WTC11 (cell line): Measurements from ENCODE around the gene CD209. TPM values are rescaled to one million over a fixed set of nuclear protein-coding genes. Genes with fewer than 3 reads are reported as not detected.
"Not testable (repeated sequence)": the region's sequence is repeated elsewhere in the genome, so short reads cannot be mapped to it uniquely, and the experiment has no call there.

Source experiments
- ATAC-seq: fragments of 200-7000 bp; cut with Tn5 transposase; 2 replicates; pipeline ENCODE4 v1.10.0; 2021; ENCODE audit warnings: mild to moderate bottlenecking, moderate library complexity
- CTCF ChIA-PET: fragments of 300-600 bp; sonication (Branson Sonifier 250); formaldehyde crosslinking; loops from one replicate; lab custom pipeline; 2021; ENCODE audit warnings: antibody characterized with exemption; lab: Charles Lee
- POLR2A ChIA-PET: fragments of 350-600 bp; sonication (Branson Sonifier 250); formaldehyde crosslinking; loops from one replicate; lab custom pipeline; 2021; ENCODE audit warnings: antibody characterized with exemption; lab: Charles Lee
- DNase-seq: peaks from one replicate; pipeline ENCODE4 v3.0.0; 2021; ENCODE audit warnings: low spot score
- H3K27ac Mint-ChIP-seq: 2 replicates; pipeline ENCODE4 v1.8.0; 2021; ENCODE audit warnings: mixed read lengths
- H3K27me3 Mint-ChIP-seq: 2 replicates; pipeline ENCODE4 v1.8.0; 2021; ENCODE audit warnings: low read depth, mild to moderate bottlenecking, moderate library complexity, mixed read lengths
- H3K36me3 Mint-ChIP-seq: 2 replicates; pipeline ENCODE4 v1.8.0; 2021; ENCODE audit warnings: mixed read lengths
- H3K4me1 Mint-ChIP-seq: 2 replicates; pipeline ENCODE4 v1.8.0; 2022; ENCODE audit warnings: mixed read lengths
- H3K4me3 Mint-ChIP-seq: 2 replicates; pipeline ENCODE4 v1.8.0; 2021; ENCODE audit warnings: mild to moderate bottlenecking, moderate library complexity, mixed read lengths
- H3K9me3 Mint-ChIP-seq: 2 replicates; pipeline ENCODE4 v1.8.0; 2021; ENCODE audit warnings: mixed read lengths
- ATF1 ChIP-seq: sonication (generic); formaldehyde crosslinking; IDR thresholded peaks from 2 replicates; pipeline ENCODE4 v1.8.1; 2023; ENCODE audit warnings: mild to moderate bottlenecking, moderate library complexity, missing genetic modification reagents
- CBFB ChIP-seq: sonication (generic); formaldehyde crosslinking; IDR thresholded peaks from 2 replicates; pipeline ENCODE4 v1.8.1; 2022; ENCODE audit warnings: mild to moderate bottlenecking, low read depth, missing genetic modification reagents
- CREB1 ChIP-seq: sonication (generic); formaldehyde crosslinking; IDR thresholded peaks from 2 replicates; pipeline ENCODE4 v1.8.0; 2023; ENCODE audit warnings: mild to moderate bottlenecking, missing genetic modification reagents
- FOXJ3 ChIP-seq: sonication (generic); formaldehyde crosslinking; IDR thresholded peaks from 2 replicates; pipeline ENCODE4 v1.9.0; 2021; ENCODE audit warnings: missing genetic modification reagents, mild to moderate bottlenecking, borderline replicate concordance
- FOXP1 ChIP-seq: sonication (generic); formaldehyde crosslinking; IDR thresholded peaks from 2 replicates; pipeline ENCODE4 v1.8.0; 2022; ENCODE audit warnings: missing genetic modification reagents, mild to moderate bottlenecking, moderate library complexity, borderline replicate concordance
- GABPB1 ChIP-seq: sonication (generic); formaldehyde crosslinking; IDR thresholded peaks from 2 replicates; pipeline ENCODE4 v1.8.1; 2023; ENCODE audit warnings: mild to moderate bottlenecking, missing genetic modification reagents
- KAT7 ChIP-seq: sonication (generic); formaldehyde crosslinking; IDR thresholded peaks from 2 replicates; pipeline ENCODE4 v1.8.1; 2023; ENCODE audit warnings: missing genetic modification reagents, mild to moderate bottlenecking, borderline replicate concordance
- MXD4 ChIP-seq: fragments of 250-450 bp; sonication (Bioruptor Pico); IDR thresholded peaks from 2 replicates; pipeline ENCODE4 v1.8.0; 2021; ENCODE audit warnings: mild to moderate bottlenecking, moderate library complexity, borderline replicate concordance
- NR2C2 ChIP-seq: sonication (generic); formaldehyde crosslinking; IDR thresholded peaks from 2 replicates; pipeline ENCODE4 v1.8.0; 2022; ENCODE audit warnings: mild to moderate bottlenecking, missing genetic modification reagents
- SMAD4 ChIP-seq: sonication (generic); formaldehyde crosslinking; IDR thresholded peaks from 2 replicates; pipeline ENCODE4 v1.8.0; 2022; ENCODE audit warnings: mild to moderate bottlenecking, missing genetic modification reagents
- SOX15 ChIP-seq: fragments of 250-450 bp; sonication (Bioruptor Pico); IDR thresholded peaks from 2 replicates; pipeline ENCODE4 v1.9.0; 2021; ENCODE audit warnings: mild to moderate bottlenecking
- SP1 ChIP-seq: sonication (generic); formaldehyde crosslinking; conservative IDR thresholded peaks from 2 replicates; pipeline ENCODE4 v1.8.1; 2022; ENCODE audit warnings: missing genetic modification reagents
- TP53 ChIP-seq: sonication (generic); formaldehyde crosslinking; IDR thresholded peaks from 2 replicates; pipeline ENCODE4 v1.8.1; 2023; ENCODE audit warnings: mild to moderate bottlenecking, missing genetic modification reagents
- ZNF121 ChIP-seq: sonication (generic); formaldehyde crosslinking; IDR thresholded peaks from 2 replicates; pipeline ENCODE4 v1.8.0; 2023; ENCODE audit warnings: missing genetic modification reagents
- ZNF232 ChIP-seq: sonication (generic); formaldehyde crosslinking; IDR thresholded peaks from 2 replicates; pipeline ENCODE4 v1.8.0; 2022; ENCODE audit warnings: mild to moderate bottlenecking, missing genetic modification reagents
- ZNF263 ChIP-seq: sonication (generic); formaldehyde crosslinking; IDR thresholded peaks from 2 replicates; pipeline ENCODE4 v1.8.1; 2022; ENCODE audit warnings: low read depth, mild to moderate bottlenecking, moderate library complexity, missing genetic modification reagents
- ZNF317 ChIP-seq: sonication (generic); formaldehyde crosslinking; IDR thresholded peaks from 2 replicates; pipeline ENCODE4 v1.8.1; 2023; ENCODE audit warnings: low read depth, mild to moderate bottlenecking, moderate library complexity, missing genetic modification reagents, borderline replicate concordance
- total RNA-seq: library from RNA; stranded (reverse); gene quantifications from 3 replicates; pipeline ENCODE4 v1.2.3, GENCODE V29; 2021
- TF ChIP-seq, protein P1 (sequence below): sonication (generic); formaldehyde crosslinking; conservative IDR thresholded peaks from 2 replicates; pipeline ENCODE4 v1.8.1; 2023; ENCODE audit warnings: mild to moderate bottlenecking, low read depth, missing genetic modification reagents, moderate library complexity
- TF ChIP-seq, protein P2 (sequence below): fragments of 200-600 bp; IDR thresholded peaks from 2 replicates; pipeline ENCODE4 v1.8.0; 2022; ENCODE audit warnings: antibody characterized with exemption
- TF ChIP-seq, protein P3 (sequence below): sonication (generic); formaldehyde crosslinking; IDR thresholded peaks from 2 replicates; pipeline ENCODE4 v1.8.1; 2023; ENCODE audit warnings: mild to moderate bottlenecking, missing genetic modification reagents, moderate library complexity
- TF ChIP-seq, protein P4 (sequence below): sonication (generic); formaldehyde crosslinking; IDR thresholded peaks from 2 replicates; pipeline ENCODE4 v1.8.0; 2022; ENCODE audit warnings: mild to moderate bottlenecking, missing genetic modification reagents

The CD209 gene
- total RNA-seq, 1 experiment from 2014 or later, result not detected

DNA sequence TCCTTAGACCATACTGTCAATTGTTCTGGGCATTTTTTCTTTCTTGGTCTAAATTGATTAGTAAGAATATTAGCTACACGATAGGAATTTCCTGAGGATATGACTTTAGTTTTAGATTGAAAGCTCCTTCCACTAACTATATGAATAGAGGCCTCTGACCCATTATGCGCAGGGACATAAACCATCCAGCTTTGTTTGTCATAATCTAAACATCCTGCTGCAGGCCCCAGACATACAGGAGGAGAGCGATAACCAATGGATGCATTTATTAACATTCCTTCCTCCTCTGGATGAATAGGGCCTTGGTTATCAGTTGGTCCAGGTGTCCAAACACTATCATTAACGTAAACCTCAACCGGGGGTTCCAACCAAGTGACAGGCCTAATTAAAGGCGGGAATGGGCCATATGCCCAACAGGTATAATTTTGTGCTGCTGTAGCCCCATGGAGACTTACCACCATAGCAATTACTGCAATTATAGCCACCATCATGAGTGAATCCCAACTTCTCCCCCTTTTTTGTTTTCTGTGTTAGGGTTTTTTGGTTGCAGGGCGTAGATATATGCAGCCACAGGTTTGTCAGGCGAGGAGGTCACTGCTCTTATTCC is 48.3 kb upstream of the CD209 start (continued):
- TF ChIP-seq SOX15 (CRISPR knock-in tag), result no peak
- TF ChIP-seq, protein P1, sequence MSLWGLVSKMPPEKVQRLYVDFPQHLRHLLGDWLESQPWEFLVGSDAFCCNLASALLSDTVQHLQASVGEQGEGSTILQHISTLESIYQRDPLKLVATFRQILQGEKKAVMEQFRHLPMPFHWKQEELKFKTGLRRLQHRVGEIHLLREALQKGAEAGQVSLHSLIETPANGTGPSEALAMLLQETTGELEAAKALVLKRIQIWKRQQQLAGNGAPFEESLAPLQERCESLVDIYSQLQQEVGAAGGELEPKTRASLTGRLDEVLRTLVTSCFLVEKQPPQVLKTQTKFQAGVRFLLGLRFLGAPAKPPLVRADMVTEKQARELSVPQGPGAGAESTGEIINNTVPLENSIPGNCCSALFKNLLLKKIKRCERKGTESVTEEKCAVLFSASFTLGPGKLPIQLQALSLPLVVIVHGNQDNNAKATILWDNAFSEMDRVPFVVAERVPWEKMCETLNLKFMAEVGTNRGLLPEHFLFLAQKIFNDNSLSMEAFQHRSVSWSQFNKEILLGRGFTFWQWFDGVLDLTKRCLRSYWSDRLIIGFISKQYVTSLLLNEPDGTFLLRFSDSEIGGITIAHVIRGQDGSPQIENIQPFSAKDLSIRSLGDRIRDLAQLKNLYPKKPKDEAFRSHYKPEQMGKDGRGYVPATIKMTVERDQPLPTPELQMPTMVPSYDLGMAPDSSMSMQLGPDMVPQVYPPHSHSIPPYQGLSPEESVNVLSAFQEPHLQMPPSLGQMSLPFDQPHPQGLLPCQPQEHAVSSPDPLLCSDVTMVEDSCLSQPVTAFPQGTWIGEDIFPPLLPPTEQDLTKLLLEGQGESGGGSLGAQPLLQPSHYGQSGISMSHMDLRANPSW (CRISPR knock-in tag), result no peak
- TF ChIP-seq, all 79 proteins: peak for 0

DNA sequence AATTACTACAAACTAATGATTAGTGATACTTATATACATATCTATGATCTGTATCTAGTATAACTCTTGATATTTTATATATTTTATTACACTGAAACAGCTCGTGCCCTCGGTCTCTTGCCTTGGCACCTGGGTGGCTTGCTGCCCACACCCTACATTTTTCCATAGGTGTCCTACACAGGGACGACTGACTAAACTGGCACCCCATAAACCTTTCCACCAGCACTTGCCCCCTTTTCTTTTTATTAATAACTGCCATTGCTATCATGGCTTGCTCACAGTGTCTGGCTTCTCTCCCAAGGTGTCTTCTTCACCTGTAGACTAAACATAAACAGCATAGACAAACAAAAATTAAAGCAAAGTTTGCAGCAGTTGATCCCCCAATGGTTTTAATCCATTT is 46.2 kb upstream of the CD209 start:
- CTCF ChIA-PET, result no interaction called here
- ATAC-seq (no peak), DNase-seq (no peak)
- H3K27me3 Mint-ChIP-seq, result peaks cover 31% of the 10 kb centered on the region
- H3K4me3 Mint-ChIP-seq, result no peak overlapping the region
- peaks cover 18% of the 10 kb centered on the region for H3K4me1 Mint-ChIP-seq
- no peak for TF ChIP-seq CBFB (CRISPR knock-in tag)
- TF ChIP-seq MXD4, result no peak
- TF ChIP-seq FOXP1 (CRISPR knock-in tag), result no peak
- no peak for TF ChIP-seq SP1 (CRISPR knock-in tag)
- no peak for TF ChIP-seq ZNF317 (CRISPR knock-in tag)
- TF ChIP-seq, protein P2, sequence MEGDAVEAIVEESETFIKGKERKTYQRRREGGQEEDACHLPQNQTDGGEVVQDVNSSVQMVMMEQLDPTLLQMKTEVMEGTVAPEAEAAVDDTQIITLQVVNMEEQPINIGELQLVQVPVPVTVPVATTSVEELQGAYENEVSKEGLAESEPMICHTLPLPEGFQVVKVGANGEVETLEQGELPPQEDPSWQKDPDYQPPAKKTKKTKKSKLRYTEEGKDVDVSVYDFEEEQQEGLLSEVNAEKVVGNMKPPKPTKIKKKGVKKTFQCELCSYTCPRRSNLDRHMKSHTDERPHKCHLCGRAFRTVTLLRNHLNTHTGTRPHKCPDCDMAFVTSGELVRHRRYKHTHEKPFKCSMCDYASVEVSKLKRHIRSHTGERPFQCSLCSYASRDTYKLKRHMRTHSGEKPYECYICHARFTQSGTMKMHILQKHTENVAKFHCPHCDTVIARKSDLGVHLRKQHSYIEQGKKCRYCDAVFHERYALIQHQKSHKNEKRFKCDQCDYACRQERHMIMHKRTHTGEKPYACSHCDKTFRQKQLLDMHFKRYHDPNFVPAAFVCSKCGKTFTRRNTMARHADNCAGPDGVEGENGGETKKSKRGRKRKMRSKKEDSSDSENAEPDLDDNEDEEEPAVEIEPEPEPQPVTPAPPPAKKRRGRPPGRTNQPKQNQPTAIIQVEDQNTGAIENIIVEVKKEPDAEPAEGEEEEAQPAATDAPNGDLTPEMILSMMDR, result no peak
- TF ChIP-seq TP53 (CRISPR knock-in tag), result no peak
- TF ChIP-seq ZNF232 (CRISPR knock-in tag), result no peak
- H3K36me3 Mint-ChIP-seq, result no peaks in the 10 kb centered on the region
- H3K9me3 Mint-ChIP-seq, result peaks cover 14% of the 10 kb centered on the region
- no peak overlapping the region for H3K27ac Mint-ChIP-seq
- POLR2A ChIA-PET, result no interaction called here

DNA sequence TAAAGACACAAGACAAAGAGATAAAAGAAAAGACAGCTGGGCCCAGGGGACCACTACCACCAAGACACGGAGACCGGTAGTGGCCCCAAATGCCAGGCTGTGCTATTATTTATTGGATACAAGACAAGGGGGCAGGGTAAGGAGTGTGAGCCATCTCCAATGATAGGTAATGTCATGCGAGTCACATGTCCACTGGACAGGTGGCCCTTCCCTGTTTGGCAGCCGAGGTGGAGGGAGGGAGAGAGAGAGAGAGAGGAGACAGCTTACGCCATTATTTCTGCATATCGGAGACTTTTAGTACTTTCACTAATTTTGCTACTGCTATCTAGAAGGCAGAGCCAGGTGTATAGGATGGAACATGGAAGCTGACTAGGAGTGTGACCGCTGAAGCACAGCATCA is 45.4 kb upstream of the CD209 start:
- H3K27ac Mint-ChIP-seq, DNase-seq, ATAC-seq, POLR2A ChIA-PET, H3K36me3 Mint-ChIP-seq, H3K4me3 Mint-ChIP-seq: not testable (repeated sequence)
- Mint-ChIP-seq H3K27me3 (peaks cover 39% of the 10 kb centered on the region), H3K9me3 (peaks cover 14% of the 10 kb centered on the region), H3K4me1 (peaks cover 12% of the 10 kb centered on the region)
- CTCF ChIA-PET, result interaction anchor here (1.3 to 1.6 kb wide), 2 partner anchors 39 to 225 kb away, joined by 4 read pairs; no protein-coding TSS in a partner anchor

DNA sequence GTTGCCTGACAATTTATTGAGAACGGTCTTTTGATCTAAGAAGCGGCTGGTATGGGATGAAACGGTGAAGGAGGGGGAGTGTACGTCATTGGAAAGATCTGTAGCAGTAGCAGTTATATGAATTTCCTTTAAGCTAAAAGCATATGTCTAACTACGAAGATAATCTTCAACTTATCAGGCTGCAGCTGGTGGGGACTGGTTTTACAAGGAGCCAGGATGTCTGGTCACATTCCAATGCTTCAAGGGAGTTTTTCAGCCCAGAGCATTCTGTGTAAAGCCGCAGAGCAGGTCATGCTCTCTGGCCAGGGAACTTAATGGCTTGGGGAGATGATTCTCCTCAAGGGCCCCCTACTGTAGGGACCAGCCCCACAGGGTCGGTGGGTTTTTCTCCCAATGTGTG is 44.9 kb upstream of the CD209 start:
- Mint-ChIP-seq H3K27ac (0 out of 2 replicates have a peak overlapping the region, but pooled peaks have one; percentile 47), H3K4me1 (peaks cover 15% of the 10 kb centered on the region), H3K27me3 (peaks cover 43% of the 10 kb centered on the region), H3K9me3 (peaks cover 14% of the 10 kb centered on the region), H3K36me3 (no peaks in the 10 kb centered on the region), H3K4me3 (no peak overlapping the region)
- CTCF ChIA-PET, result interaction anchor here (1.3 to 1.6 kb wide), 2 partner anchors 39 to 224 kb away, joined by 4 read pairs; no protein-coding TSS in a partner anchor
- POLR2A ChIA-PET, result no interaction called here
- no peak for ATAC-seq
- DNase-seq, result no peak
- TF ChIP-seq FOXJ3 (CRISPR knock-in tag) (no peak), ZNF263 (CRISPR knock-in tag) (no peak), NR2C2 (CRISPR knock-in tag) (no peak), GABPB1 (CRISPR knock-in tag) (no peak), ZNF121 (no peak), ATF1 (CRISPR knock-in tag) (no peak), CREB1 (CRISPR knock-in tag) (no peak), KAT7 (CRISPR knock-in tag) (no peak), SMAD4 (no peak)
- TF ChIP-seq, protein P3, sequence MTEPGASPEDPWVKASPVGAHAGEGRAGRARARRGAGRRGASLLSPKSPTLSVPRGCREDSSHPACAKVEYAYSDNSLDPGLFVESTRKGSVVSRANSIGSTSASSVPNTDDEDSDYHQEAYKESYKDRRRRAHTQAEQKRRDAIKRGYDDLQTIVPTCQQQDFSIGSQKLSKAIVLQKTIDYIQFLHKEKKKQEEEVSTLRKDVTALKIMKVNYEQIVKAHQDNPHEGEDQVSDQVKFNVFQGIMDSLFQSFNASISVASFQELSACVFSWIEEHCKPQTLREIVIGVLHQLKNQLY (CRISPR knock-in tag), result no peak
- TF ChIP-seq, protein P2, result no peak
- TF ChIP-seq, protein P4, sequence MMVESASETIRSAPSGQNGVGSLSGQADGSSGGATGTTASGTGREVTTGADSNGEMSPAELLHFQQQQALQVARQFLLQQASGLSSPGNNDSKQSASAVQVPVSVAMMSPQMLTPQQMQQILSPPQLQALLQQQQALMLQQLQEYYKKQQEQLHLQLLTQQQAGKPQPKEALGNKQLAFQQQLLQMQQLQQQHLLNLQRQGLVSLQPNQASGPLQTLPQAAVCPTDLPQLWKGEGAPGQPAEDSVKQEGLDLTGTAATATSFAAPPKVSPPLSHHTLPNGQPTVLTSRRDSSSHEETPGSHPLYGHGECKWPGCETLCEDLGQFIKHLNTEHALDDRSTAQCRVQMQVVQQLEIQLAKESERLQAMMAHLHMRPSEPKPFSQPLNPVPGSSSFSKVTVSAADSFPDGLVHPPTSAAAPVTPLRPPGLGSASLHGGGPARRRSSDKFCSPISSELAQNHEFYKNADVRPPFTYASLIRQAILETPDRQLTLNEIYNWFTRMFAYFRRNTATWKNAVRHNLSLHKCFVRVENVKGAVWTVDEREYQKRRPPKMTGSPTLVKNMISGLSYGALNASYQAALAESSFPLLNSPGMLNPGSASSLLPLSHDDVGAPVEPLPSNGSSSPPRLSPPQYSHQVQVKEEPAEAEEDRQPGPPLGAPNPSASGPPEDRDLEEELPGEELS (CRISPR knock-in tag), result no peak
